Fibroblast of lung (primary cell): Measurements from ENCODE around the gene TLX1.

ENCODE experiments used
- CTCF ChIP-seq, 2 donors: IDR thresholded peaks in 1 of 2; conservative IDR thresholded peaks in 1 of 2; 1 replicate in 1 of 2; 2 replicates in 1 of 2; pipeline ENCODE4 v1.5.1; 2011 to 2012; ENCODE audit warnings: low read length in 2 of 2, control low read depth in 1 of 2, inconsistent platforms in 1 of 2, low read depth in 1 of 2, mild to moderate bottlenecking in 1 of 2
- EZH2 ChIP-seq: IDR thresholded peaks from 2 replicates; pipeline ENCODE4 v1.5.1; 2012; ENCODE audit warnings: low read length, control low read depth, mild to moderate bottlenecking; ENCODE audit errors: missing control alignments

- TF ChIP-seq CTCF (conservative IDR thresholded peaks at IDR 0.05 in 1 of 2, IDR thresholded peaks at IDR 0.05 in 1 of 2; ENCODE audit: low read depth in 1 of 2, low read length in 2 of 2) (no peak), EZH2 (no peak)
These were observed 4.1 kb upstream of the TLX1 start for GRCh38 chr10:101126684-101127628.
